WTC11 (cell line): ENCODE results near the gene FCN2.

Source experiments
- ARID4B ChIP-seq: sonication (generic); formaldehyde crosslinking; IDR thresholded peaks from 2 replicates; pipeline ENCODE4 v1.8.0; 2023; ENCODE audit warnings: missing genetic modification reagents, mild to moderate bottlenecking, borderline replicate concordance
- ELF4 ChIP-seq: sonication (generic); formaldehyde crosslinking; IDR thresholded peaks from 2 replicates; pipeline ENCODE4 v1.8.1; 2022; ENCODE audit warnings: low read depth, mild to moderate bottlenecking, moderate library complexity, missing genetic modification reagents
- GABPB1 ChIP-seq: sonication (generic); formaldehyde crosslinking; IDR thresholded peaks from 2 replicates; pipeline ENCODE4 v1.8.1; 2023; ENCODE audit warnings: mild to moderate bottlenecking, missing genetic modification reagents
- NR1H2 ChIP-seq: sonication (generic); formaldehyde crosslinking; IDR thresholded peaks from 2 replicates; pipeline ENCODE4 v1.9.0; 2021; ENCODE audit warnings: mild to moderate bottlenecking, moderate library complexity, missing genetic modification reagents
- NR2C2 ChIP-seq: sonication (generic); formaldehyde crosslinking; IDR thresholded peaks from 2 replicates; pipeline ENCODE4 v1.8.0; 2022; ENCODE audit warnings: mild to moderate bottlenecking, missing genetic modification reagents
- PRDM15 ChIP-seq: sonication (generic); formaldehyde crosslinking; IDR thresholded peaks from 2 replicates; pipeline ENCODE4 v1.8.0; 2022; ENCODE audit warnings: missing genetic modification reagents
- SP1 ChIP-seq: sonication (generic); formaldehyde crosslinking; conservative IDR thresholded peaks from 2 replicates; pipeline ENCODE4 v1.8.1; 2022; ENCODE audit warnings: missing genetic modification reagents
- TP53 ChIP-seq: sonication (generic); formaldehyde crosslinking; IDR thresholded peaks from 2 replicates; pipeline ENCODE4 v1.8.1; 2023; ENCODE audit warnings: mild to moderate bottlenecking, missing genetic modification reagents
- ZBTB21 ChIP-seq: sonication (generic); formaldehyde crosslinking; IDR thresholded peaks from 2 replicates; pipeline ENCODE4 v1.8.1; 2023; ENCODE audit warnings: mild to moderate bottlenecking, missing genetic modification reagents, borderline replicate concordance
- ZNF416 ChIP-seq: fragments of 250-450 bp; sonication (Bioruptor Pico); IDR thresholded peaks from 2 replicates; pipeline ENCODE4 v1.9.0; 2021; ENCODE audit warnings: mild to moderate bottlenecking, inconsistent platforms
- ZNF423 ChIP-seq: fragments of 250-450 bp; sonication (Bioruptor Pico); IDR thresholded peaks from 2 replicates; pipeline ENCODE4 v2.1.2; 2022; ENCODE audit warnings: mild to moderate bottlenecking, moderate library complexity
- ZSCAN18 ChIP-seq: fragments of 250-450 bp; sonication (Bioruptor Pico); IDR thresholded peaks from 2 replicates; pipeline ENCODE4 v2.1.2; 2022; ENCODE audit warnings: mild to moderate bottlenecking, moderate library complexity
- TF ChIP-seq, protein P1 (sequence below): fragments of 200-600 bp; IDR thresholded peaks from 2 replicates; pipeline ENCODE4 v1.8.0; 2022; ENCODE audit warnings: antibody characterized with exemption

GRCh38 chr9:134846699-134847098 is 33.9 kb upstream of the FCN2 start:
- TF ChIP-seq NR2C2 (CRISPR knock-in tag) (no peak), TP53 (CRISPR knock-in tag) (no peak), SP1 (CRISPR knock-in tag) (no peak), ZNF423 (CRISPR knock-in tag) (no peak), ZNF416 (no peak), NR1H2 (CRISPR knock-in tag) (no peak), ELF4 (CRISPR knock-in tag) (no peak), ZBTB21 (CRISPR knock-in tag) (no peak), PRDM15 (no peak), GABPB1 (CRISPR knock-in tag) (no peak), ZSCAN18 (CRISPR knock-in tag) (no peak), ARID4B (no peak)
- TF ChIP-seq, protein P1, sequence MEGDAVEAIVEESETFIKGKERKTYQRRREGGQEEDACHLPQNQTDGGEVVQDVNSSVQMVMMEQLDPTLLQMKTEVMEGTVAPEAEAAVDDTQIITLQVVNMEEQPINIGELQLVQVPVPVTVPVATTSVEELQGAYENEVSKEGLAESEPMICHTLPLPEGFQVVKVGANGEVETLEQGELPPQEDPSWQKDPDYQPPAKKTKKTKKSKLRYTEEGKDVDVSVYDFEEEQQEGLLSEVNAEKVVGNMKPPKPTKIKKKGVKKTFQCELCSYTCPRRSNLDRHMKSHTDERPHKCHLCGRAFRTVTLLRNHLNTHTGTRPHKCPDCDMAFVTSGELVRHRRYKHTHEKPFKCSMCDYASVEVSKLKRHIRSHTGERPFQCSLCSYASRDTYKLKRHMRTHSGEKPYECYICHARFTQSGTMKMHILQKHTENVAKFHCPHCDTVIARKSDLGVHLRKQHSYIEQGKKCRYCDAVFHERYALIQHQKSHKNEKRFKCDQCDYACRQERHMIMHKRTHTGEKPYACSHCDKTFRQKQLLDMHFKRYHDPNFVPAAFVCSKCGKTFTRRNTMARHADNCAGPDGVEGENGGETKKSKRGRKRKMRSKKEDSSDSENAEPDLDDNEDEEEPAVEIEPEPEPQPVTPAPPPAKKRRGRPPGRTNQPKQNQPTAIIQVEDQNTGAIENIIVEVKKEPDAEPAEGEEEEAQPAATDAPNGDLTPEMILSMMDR = no peak
